ENCODE data around the gene SMAD5. TPM values are rescaled to one million over a fixed set of nuclear protein-coding genes. Genes with fewer than 3 reads are reported as not detected.

SMAD5 gene
- total RNA-seq, 6 experiments from 2014 or later = 19.2 to 49.2 (median 30.6) TPM

- TF ChIP-seq CTCF (IDR thresholded peaks at IDR 0.05) (no peak), POLR2A (IDR thresholded peaks at IDR 0.05) (no peak)
- no peaks in the 10 kb centered on the region for H3K27me3 ChIP-seq
- DNase-seq (no peak), ATAC-seq (no peak)
- 54% methylated on average over 2 of the region's 2 CpGs for WGBS (ENCODE audit: insufficient coverage, low coverage, low lambda C conversion rate, missing lambda C conversion rate)
- no peak overlapping the region for H3K27ac ChIP-seq
- intact Hi-C loops (cut with DNase I) = no loop called here
- H3K4me3 ChIP-seq = no peak overlapping the region
- no peaks in the 10 kb centered on the region for H3K9me3 ChIP-seq
- H3K4me1 ChIP-seq = no peaks in the 10 kb centered on the region
- no peaks in the 10 kb centered on the region for H3K36me3 ChIP-seq
These were observed 93.8 kb downstream of the SMAD5 start for GRCh38 chr5:136226401-136226800.

- H3K4me3 ChIP-seq = no peak overlapping the region
- WGBS (ENCODE audit: insufficient coverage, low coverage, low lambda C conversion rate, missing lambda C conversion rate) = 34% methylated on average over 7 of the region's 7 CpGs
- no peaks in the 10 kb centered on the region for H3K9me3 ChIP-seq
- ATAC-seq (no peak), DNase-seq (no peak)
- H3K27me3 ChIP-seq = no peaks in the 10 kb centered on the region
- TF ChIP-seq CTCF (IDR thresholded peaks at IDR 0.05) (no peak), POLR2A (IDR thresholded peaks at IDR 0.05) (no peak)
- no peak overlapping the region for H3K27ac ChIP-seq
- H3K4me1 ChIP-seq = no peaks in the 10 kb centered on the region
- intact Hi-C loops (cut with DNase I) = no loop called here
- no peaks in the 10 kb centered on the region for H3K36me3 ChIP-seq
These were observed 95.6 kb downstream of the SMAD5 start for GRCh38 chr5:136228136-136228757.

- Histone ChIP-seq H3K27me3 (no peaks in the 10 kb centered on the region), H3K4me1 (no peaks in the 10 kb centered on the region), H3K4me3 (no peak overlapping the region), H3K27ac (no peak overlapping the region), H3K36me3 (no peaks in the 10 kb centered on the region), H3K9me3 (no peaks in the 10 kb centered on the region)
- intact Hi-C loops (cut with DNase I) = no loop called here
- TF ChIP-seq CTCF (IDR thresholded peaks at IDR 0.05) (no peak), POLR2A (IDR thresholded peaks at IDR 0.05) (no peak)
- DNase-seq (no peak), ATAC-seq (no peak)
- WGBS (ENCODE audit: insufficient coverage, low coverage, low lambda C conversion rate, missing lambda C conversion rate) = 33% methylated on average over 1 of the region's 1 CpG
These were observed 97.5 kb downstream of the SMAD5 start for GRCh38 chr5:136230176-136230575.

- Histone ChIP-seq H3K4me1 (no peaks in the 10 kb centered on the region), H3K9me3 (no peaks in the 10 kb centered on the region), H3K4me3 (no peak overlapping the region), H3K27ac (no peak overlapping the region), H3K36me3 (no peaks in the 10 kb centered on the region), H3K27me3 (no peaks in the 10 kb centered on the region)
- DNase-seq = no peak
- 47% methylated on average over 2 of the region's 6 CpGs for WGBS (ENCODE audit: insufficient coverage, low coverage, low lambda C conversion rate, missing lambda C conversion rate)
- no peak for ATAC-seq
- intact Hi-C loops (cut with DNase I) = no loop called here
- TF ChIP-seq CTCF (IDR thresholded peaks at IDR 0.05) = no peak
- no peak for TF ChIP-seq POLR2A (IDR thresholded peaks at IDR 0.05)
These were observed 99.7 kb downstream of the SMAD5 start for GRCh38 chr5:136232316-136232715.

Small RNA genes lying within 50 kb of the gene (small RNA-seq; reads per million reads assigned to genes)
- gene RF02173 (0 reads per million in 2 experiments), gene RF02175 (0 reads per million in 2 experiments), gene RF02176 (0 reads per million in 2 experiments)

Other genes starting within 250 kb of the SMAD5 start
- gene IL9, start 237.0 kb upstream of the SMAD5 start, total RNA-seq = not detected
- gene LECT2, start 177.9 kb upstream of the SMAD5 start, total RNA-seq = 10 to 100 TPM in 5 of 6 experiments, 1 to 10 TPM in 1; 6.0 to 66.7 (median 43.7) TPM
- gene TGFBI, start 103.9 kb upstream of the SMAD5 start, total RNA-seq = 100 to 1,000 TPM in 3 of 6 experiments, 10 to 100 TPM in 3; 30.7 to 143 (median 87.2) TPM
- 1 to 10 TPM in 1 of 6 experiments, under 1 TPM in 1, not detected in 4; 0.25 to 1.1 TPM for gene SMIM32, start 60.3 kb downstream of the SMAD5 start, total RNA-seq
- not detected for gene TRPC7, start 232.7 kb downstream of the SMAD5 start, total RNA-seq